HG03354 (cell line): Measurements from ENCODE around the gene CLDN8.

ENCODE experiments used
- ATAC-seq: cut with Tn5 transposase; IDR thresholded peaks from one replicate; pipeline ENCODE4 v1.9.1; 2021; ENCODE audit warnings: mild to moderate bottlenecking; ENCODE audit not compliant: unreplicated experiment, poor library complexity, severe bottlenecking

CLDN8 gene

GRCh38 chr21:30216041-30216723 lies at the start of gene CLDN8:
TSS of gene CLDN8 (minus strand) at chr21:30216097. CDS start at chr21:30215925, 172 bp downstream.
- ATAC-seq = no peak

- no peak for ATAC-seq
These were observed 41.9 kb upstream of the CLDN8 start for GRCh38 chr21:30257773-30258172.

GRCh38 chr21:30256100-30256499 lies 40.2 kb upstream of the CLDN8 start:
- no peak for ATAC-seq

GRCh38 chr21:30255679-30256078 lies 39.8 kb upstream of the CLDN8 start:
- no peak for ATAC-seq

- ATAC-seq = no peak
These were observed 35.9 kb upstream of the CLDN8 start for GRCh38 chr21:30251781-30252180.

- ATAC-seq = no peak
These were observed 34.0 kb upstream of the CLDN8 start for GRCh38 chr21:30249936-30250335.

GRCh38 chr21:30248844-30249243 lies 32.9 kb upstream of the CLDN8 start:
- no peak for ATAC-seq

GRCh38 chr21:30245061-30245460 lies 29.2 kb upstream of the CLDN8 start:
- ATAC-seq = no peak

- ATAC-seq = no peak
These were observed 27.8 kb upstream of the CLDN8 start for GRCh38 chr21:30243691-30244090.

- ATAC-seq = no peak
These were observed 24.8 kb upstream of the CLDN8 start for GRCh38 chr21:30240661-30241060.

GRCh38 chr21:30238168-30238567 lies 22.3 kb upstream of the CLDN8 start:
- ATAC-seq = no peak

- ATAC-seq = no peak
These were observed 18.7 kb upstream of the CLDN8 start for GRCh38 chr21:30234643-30235042.

GRCh38 chr21:30234050-30234449 lies 18.2 kb upstream of the CLDN8 start:
- ATAC-seq = no peak

GRCh38 chr21:30233228-30234020 lies 17.5 kb upstream of the CLDN8 start:
- ATAC-seq = no peak

- ATAC-seq = no peak
These were observed 16.1 kb upstream of the CLDN8 start for GRCh38 chr21:30232011-30232410.

- ATAC-seq = no peak
These were observed 11.9 kb upstream of the CLDN8 start for GRCh38 chr21:30227633-30228404.

- ATAC-seq = no peak
These were observed 11.2 kb upstream of the CLDN8 start for GRCh38 chr21:30227128-30227527.

GRCh38 chr21:30223596-30223995 lies 7.7 kb upstream of the CLDN8 start:
- ATAC-seq = no peak

- no peak for ATAC-seq
These were observed 6.8 kb upstream of the CLDN8 start for GRCh38 chr21:30222724-30223123.

- ATAC-seq = no peak
These were observed 4.8 kb downstream of the CLDN8 start for GRCh38 chr21:30211071-30211470.

GRCh38 chr21:30209601-30210000 lies 6.3 kb downstream of the CLDN8 start:
- ATAC-seq = no peak
